ENCODE results near the gene PPARA.

The PPARA gene

GRCh38 chr22:46202897-46203600 is 52.7 kb downstream of the PPARA start:
- peaks cover 19% of the 10 kb centered on the region for H3K36me3 Mint-ChIP-seq (ENCODE audit: low read depth)
- no peaks in the 10 kb centered on the region for H3K4me1 Mint-ChIP-seq (ENCODE audit: low read depth)
- H3K27ac Mint-ChIP-seq: no peak overlapping the region
- no peak overlapping the region for H3K4me3 Mint-ChIP-seq
- no peaks in the 10 kb centered on the region for H3K9me3 Mint-ChIP-seq
- no peaks in the 10 kb centered on the region for H3K27me3 Mint-ChIP-seq

GRCh38 chr22:46203601-46203980 is 53.3 kb downstream of the PPARA start:
- Mint-ChIP-seq H3K27ac (no peak overlapping the region), H3K36me3 (ENCODE audit: low read depth) (peaks cover 21% of the 10 kb centered on the region), H3K27me3 (no peaks in the 10 kb centered on the region), H3K9me3 (peaks cover 2% of the 10 kb centered on the region), H3K4me1 (ENCODE audit: low read depth) (no peaks in the 10 kb centered on the region), H3K4me3 (no peak overlapping the region)

DNA sequence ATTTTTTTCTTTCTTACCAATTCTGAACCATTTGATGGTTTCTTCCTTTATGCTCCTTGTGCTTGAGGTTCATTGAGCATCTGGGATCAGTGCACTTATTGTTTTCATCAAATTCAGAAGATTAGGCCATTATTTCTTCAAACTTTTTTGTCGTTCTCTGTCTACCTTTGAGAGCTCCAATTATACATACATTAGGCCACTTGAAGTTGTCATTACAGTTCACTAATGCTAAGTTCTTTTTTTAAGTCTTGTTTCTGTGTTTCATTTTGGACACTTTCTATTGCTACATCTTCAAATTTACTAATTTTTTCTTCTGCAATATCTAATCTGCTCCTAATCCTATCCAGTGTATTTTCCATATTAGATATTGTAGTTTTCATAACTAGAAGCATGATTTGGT is 58.9 kb downstream of the PPARA start:
- no peak overlapping the region for H3K27ac Mint-ChIP-seq
- H3K4me1 Mint-ChIP-seq (ENCODE audit: low read depth): peaks cover 5% of the 10 kb centered on the region
- no peaks in the 10 kb centered on the region for H3K27me3 Mint-ChIP-seq
- peaks cover 12% of the 10 kb centered on the region for H3K9me3 Mint-ChIP-seq
- no peak overlapping the region for H3K4me3 Mint-ChIP-seq
- H3K36me3 Mint-ChIP-seq (ENCODE audit: low read depth): peaks cover 60% of the 10 kb centered on the region

GRCh38 chr22:46212195-46212594 is 61.9 kb downstream of the PPARA start:
- Mint-ChIP-seq H3K4me3 (no peak overlapping the region), H3K27me3 (no peaks in the 10 kb centered on the region), H3K9me3 (peaks cover 12% of the 10 kb centered on the region), H3K27ac (no peak overlapping the region), H3K4me1 (ENCODE audit: low read depth) (peaks cover 5% of the 10 kb centered on the region), H3K36me3 (ENCODE audit: low read depth) (peaks cover 65% of the 10 kb centered on the region)

GRCh38 chr22:46213052-46213451 is 62.7 kb downstream of the PPARA start:
- Mint-ChIP-seq H3K4me1 (ENCODE audit: low read depth) (peaks cover 5% of the 10 kb centered on the region), H3K27me3 (no peaks in the 10 kb centered on the region), H3K9me3 (peaks cover 12% of the 10 kb centered on the region), H3K4me3 (no peak overlapping the region), H3K27ac (no peak overlapping the region), H3K36me3 (ENCODE audit: low read depth) (peaks cover 68% of the 10 kb centered on the region)

DNA sequence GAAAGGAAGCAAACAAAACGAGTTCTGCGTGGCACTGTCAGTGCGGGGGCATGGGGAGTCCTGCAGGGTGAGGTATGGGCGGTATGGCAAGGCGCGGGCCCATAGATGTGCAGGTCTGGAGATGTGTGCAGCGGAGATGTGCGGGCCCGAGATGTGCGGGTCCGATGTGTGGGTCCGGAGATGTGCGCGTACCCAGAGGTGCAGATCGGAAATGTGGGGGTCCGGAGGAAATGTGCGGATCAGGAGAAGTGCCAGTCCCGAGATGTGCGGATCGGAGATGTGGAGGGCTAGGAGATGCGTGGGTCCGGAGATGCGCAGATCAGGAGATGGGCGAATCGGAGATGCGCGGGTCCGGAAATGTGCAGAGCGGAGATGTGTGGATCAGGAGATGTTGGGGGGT is 63.8 kb downstream of the PPARA start:
- Mint-ChIP-seq H3K27me3 (no peaks in the 10 kb centered on the region), H3K9me3 (peaks cover 4% of the 10 kb centered on the region), H3K4me1 (ENCODE audit: low read depth) (peaks cover 5% of the 10 kb centered on the region), H3K4me3 (no peak overlapping the region), H3K27ac (no peak overlapping the region), H3K36me3 (ENCODE audit: low read depth) (peaks cover 65% of the 10 kb centered on the region)

DNA sequence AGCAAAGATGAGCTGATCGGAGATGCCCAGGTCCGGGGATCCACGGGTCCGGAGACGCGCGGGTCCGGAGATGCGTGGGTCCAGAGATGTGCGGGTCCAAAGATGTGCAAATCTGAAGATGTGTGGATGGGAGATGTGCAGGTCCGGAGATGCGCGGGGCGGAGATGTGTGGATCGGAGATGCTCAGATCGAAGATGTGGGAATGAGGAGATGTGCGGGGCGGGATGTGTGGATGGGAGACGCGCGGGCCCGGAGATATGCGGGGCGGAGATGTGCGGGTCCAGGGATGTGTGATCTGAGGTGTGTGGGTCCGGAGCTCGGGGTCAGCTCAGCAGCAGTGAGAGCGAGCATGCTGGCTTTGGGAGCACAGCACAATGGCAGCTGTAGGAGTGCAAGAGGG is 64.3 kb downstream of the PPARA start:
- no peak overlapping the region for H3K4me3 Mint-ChIP-seq
- H3K27ac Mint-ChIP-seq: no peak overlapping the region

DNA sequence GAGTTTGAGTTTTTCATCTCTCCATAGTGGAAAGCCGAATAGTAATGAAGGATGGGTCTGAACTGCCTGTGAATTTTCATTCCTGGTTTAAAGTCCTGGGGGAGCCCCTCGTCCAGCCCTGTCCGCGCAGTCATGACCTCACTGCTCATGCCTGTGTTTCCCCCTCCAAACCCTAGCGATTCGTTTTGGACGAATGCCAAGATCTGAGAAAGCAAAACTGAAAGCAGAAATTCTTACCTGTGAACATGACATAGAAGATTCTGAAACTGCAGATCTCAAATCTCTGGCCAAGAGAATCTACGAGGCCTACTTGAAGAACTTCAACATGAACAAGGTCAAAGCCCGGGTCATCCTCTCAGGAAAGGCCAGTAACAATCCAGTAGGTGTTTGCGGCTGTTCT is 69.3 kb downstream of the PPARA start:
- H3K4me3 Mint-ChIP-seq: no peak overlapping the region
- H3K27ac Mint-ChIP-seq: no peak overlapping the region

More for the DNA sequence above, 64.3 kb downstream of the PPARA start:
- H3K36me3 Mint-ChIP-seq (ENCODE audit: low read depth): peaks cover 65% of the 10 kb centered on the region
- H3K27me3 Mint-ChIP-seq: no peaks in the 10 kb centered on the region
- no peaks in the 10 kb centered on the region for H3K9me3 Mint-ChIP-seq
- H3K4me1 Mint-ChIP-seq (ENCODE audit: low read depth): peaks cover 9% of the 10 kb centered on the region

DNA sequence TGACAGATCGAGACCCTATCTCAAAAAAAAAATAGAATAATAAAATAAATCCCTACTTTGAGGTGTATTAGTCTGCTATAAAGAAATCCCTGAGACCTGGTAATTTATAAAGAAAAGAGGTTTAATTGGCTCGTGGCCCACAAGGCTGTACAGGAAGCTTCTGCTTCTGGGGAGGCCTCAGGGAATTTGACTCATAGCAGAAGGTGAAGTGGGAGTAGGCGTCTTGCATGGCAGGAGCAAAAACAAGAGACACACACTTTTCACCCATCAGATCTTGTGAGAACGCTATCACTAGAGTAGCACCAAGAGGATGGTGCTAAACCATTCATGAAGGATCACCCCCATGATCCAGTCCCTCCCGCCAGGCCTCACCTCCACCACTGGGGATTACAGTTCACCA is 70.6 kb downstream of the PPARA start:
- H3K4me3 Mint-ChIP-seq: no peak overlapping the region
- H3K27ac Mint-ChIP-seq: peak overlapping the region; percentile 45
- no peaks in the 10 kb centered on the region for H3K27me3 Mint-ChIP-seq
- peaks cover 33% of the 10 kb centered on the region for H3K36me3 Mint-ChIP-seq (ENCODE audit: low read depth)
- peaks cover 16% of the 10 kb centered on the region for H3K4me1 Mint-ChIP-seq (ENCODE audit: low read depth)
- H3K9me3 Mint-ChIP-seq: no peaks in the 10 kb centered on the region

More for the DNA sequence above, 69.3 kb downstream of the PPARA start:
- H3K27me3 Mint-ChIP-seq: no peaks in the 10 kb centered on the region
- H3K9me3 Mint-ChIP-seq: no peaks in the 10 kb centered on the region
- H3K4me1 Mint-ChIP-seq (ENCODE audit: low read depth): peaks cover 16% of the 10 kb centered on the region
- peaks cover 33% of the 10 kb centered on the region for H3K36me3 Mint-ChIP-seq (ENCODE audit: low read depth)

DNA sequence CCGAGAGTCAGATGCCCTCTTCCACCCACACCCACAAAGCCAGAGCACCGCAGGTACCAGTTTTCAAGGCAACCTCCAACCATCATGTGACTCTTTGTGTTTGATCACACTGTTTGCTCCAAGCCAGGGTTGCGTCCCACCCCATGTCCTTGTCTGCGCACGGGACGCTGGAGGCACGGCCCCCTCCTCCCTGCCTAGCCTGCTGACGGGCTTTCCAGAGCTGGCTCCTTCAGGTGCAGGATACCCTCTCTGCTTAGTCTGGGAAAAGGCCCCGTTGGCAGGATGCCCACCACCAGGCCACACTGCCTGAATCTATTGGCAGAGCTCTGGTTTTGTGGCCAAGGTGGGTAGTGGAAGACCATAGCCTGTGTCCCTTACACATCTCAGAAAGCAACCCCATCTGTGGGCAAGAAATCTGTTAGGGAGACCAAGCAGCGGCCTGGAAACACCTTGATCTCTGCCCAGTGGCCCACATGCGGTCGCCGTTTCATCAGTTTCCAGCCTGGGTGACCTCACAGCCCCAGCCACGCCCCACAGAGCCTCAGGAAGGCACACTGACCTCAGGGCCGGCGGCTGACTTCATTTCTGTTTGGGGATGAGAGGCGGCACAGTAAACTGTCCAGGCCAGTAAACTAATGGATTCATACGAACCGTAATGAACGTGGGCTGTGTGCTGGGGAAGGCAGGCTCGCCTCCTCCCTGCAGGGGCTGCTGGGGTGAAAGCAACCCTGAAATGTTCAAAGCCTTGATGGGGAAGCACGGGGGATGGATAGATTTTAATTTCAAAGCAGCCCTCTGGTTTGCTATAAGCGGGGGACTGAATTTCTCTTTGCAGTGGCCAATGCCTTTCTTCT is 73.9 kb downstream of the PPARA start:
- H3K36me3 Mint-ChIP-seq (ENCODE audit: low read depth): peaks cover 18% of the 10 kb centered on the region
- H3K4me1 Mint-ChIP-seq (ENCODE audit: low read depth): peaks cover 16% of the 10 kb centered on the region
- no peak overlapping the region for H3K4me3 Mint-ChIP-seq
- no peaks in the 10 kb centered on the region for H3K9me3 Mint-ChIP-seq
- no peaks in the 10 kb centered on the region for H3K27me3 Mint-ChIP-seq
- H3K27ac Mint-ChIP-seq: no peak overlapping the region

DNA sequence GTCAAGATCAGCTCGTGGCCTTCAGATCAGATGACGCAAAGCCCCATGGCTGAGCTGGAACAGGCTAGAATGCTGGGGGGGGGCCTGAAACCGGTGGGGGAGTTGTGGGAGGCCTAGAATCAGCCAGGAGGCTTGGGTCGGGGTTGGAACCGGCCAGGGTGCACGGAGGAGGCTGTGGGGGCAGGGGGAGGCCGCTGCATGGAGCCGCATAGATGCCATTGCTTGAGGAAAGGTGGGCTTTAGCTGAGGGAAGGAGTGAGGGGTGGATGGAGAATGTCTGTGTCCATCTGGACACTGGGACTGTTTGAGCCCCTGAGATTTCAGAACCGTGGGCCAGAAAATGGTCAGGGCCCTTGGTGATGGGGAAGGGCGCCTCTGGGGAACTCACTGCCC is 74.6 kb downstream of the PPARA start:
- no peaks in the 10 kb centered on the region for H3K27me3 Mint-ChIP-seq
- no peak overlapping the region for H3K4me3 Mint-ChIP-seq
- peaks cover 14% of the 10 kb centered on the region for H3K36me3 Mint-ChIP-seq (ENCODE audit: low read depth)
- H3K27ac Mint-ChIP-seq: no peak overlapping the region
- H3K4me1 Mint-ChIP-seq (ENCODE audit: low read depth): peaks cover 9% of the 10 kb centered on the region
- no peaks in the 10 kb centered on the region for H3K9me3 Mint-ChIP-seq

DNA sequence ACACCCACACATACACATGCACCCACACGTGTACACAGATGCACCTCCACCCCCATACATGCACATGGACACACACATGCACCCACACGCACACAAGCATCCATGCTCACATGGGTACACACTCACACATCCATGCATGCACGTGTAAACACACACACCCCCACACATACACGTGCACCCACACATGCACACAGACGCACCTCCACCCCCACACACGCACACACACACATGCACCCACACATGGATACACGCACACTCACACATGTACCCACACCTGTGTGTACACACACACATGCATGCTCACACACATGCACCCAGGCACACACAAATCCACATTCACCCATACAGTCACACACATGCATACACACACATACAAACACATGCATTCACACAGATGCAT is 75.3 kb downstream of the PPARA start:
- Mint-ChIP-seq H3K36me3 (ENCODE audit: low read depth) (peaks cover 14% of the 10 kb centered on the region), H3K4me3 (no peak overlapping the region), H3K9me3 (no peaks in the 10 kb centered on the region), H3K27me3 (no peaks in the 10 kb centered on the region), H3K4me1 (ENCODE audit: low read depth) (peaks cover 8% of the 10 kb centered on the region), H3K27ac (no peak overlapping the region)

GRCh38 chr22:46226577-46226976 is 76.3 kb downstream of the PPARA start:
- Mint-ChIP-seq H3K36me3 (ENCODE audit: low read depth) (peaks cover 8% of the 10 kb centered on the region), H3K27ac (no peak overlapping the region), H3K4me1 (ENCODE audit: low read depth) (no peaks in the 10 kb centered on the region), H3K9me3 (no peaks in the 10 kb centered on the region), H3K27me3 (no peaks in the 10 kb centered on the region), H3K4me3 (no peak overlapping the region)

DNA sequence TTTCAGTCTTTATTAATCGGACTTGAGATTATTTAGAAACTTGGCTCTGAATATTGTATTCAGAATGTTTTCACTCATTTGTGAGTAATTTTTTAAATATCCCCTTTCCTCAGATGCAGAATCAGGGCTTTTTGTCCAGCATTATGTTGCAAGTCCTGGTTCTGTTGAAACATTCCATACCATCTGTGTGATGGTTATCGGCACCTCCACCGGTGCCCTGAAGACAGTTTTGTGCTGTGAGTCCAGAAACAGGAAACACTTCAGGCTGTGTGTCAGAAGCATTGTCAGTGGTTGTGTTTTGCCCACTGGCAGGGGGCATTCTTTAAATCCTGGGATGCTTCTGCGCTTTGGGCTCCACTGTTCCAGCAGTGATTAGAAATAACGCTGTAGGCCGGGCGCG is 79.4 kb downstream of the PPARA start:
- Mint-ChIP-seq H3K36me3 (ENCODE audit: low read depth) (peaks cover 5% of the 10 kb centered on the region), H3K27me3 (no peaks in the 10 kb centered on the region), H3K27ac (no peak overlapping the region), H3K4me1 (ENCODE audit: low read depth) (peaks cover 3% of the 10 kb centered on the region), H3K9me3 (no peaks in the 10 kb centered on the region), H3K4me3 (no peak overlapping the region)

DNA sequence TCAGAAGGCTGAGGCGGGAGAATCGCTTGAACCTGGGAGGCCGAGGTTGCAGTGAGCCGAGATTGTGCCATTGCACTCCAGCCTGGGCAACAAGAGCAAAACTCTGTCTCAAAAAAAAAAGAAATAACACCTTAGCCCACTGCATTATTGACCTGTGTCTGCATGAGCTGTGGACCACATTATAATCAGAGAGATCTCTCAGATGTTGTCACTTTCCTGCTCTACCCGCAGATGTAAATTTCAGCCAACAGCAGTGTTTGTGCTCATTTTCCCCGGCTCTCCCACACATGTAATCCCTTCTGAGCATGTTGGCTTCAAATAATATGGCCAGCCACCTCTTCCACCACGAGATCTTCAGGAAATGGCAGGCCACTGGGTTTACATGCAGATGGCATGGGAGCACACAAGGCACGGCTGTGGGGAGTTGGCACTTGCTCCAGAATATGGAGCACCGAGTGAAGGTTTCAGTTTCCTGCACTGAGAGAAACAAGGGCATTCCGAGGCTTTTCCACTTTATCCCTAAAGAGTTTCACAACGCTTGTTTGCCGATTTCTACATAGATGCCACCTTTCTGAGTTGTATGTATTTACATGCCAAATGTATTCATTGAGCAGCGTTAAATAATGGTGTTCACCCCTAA is 80.1 kb downstream of the PPARA start:
- Mint-ChIP-seq H3K36me3 (ENCODE audit: low read depth) (peaks cover 9% of the 10 kb centered on the region), H3K27ac (no peak overlapping the region), H3K4me1 (ENCODE audit: low read depth) (peaks cover 3% of the 10 kb centered on the region), H3K27me3 (no peaks in the 10 kb centered on the region), H3K4me3 (no peak overlapping the region), H3K9me3 (no peaks in the 10 kb centered on the region)

Data from stimulated activated naive CD8-positive, alpha-beta T cell treated with anti-CD3 and anti-CD28 coated beads, Interleukin-15, Interleukin-2, amounts not matched to agents 100 ng/mL and 50 ng/mL, for 24 hours (primary cell).